HG03196 (cell line): ENCODE measurements around the gene SERTAD2.
A peak's percentile ranks its signal among the peaks of the same experiment; 100 is the strongest.

Experiments
- ATAC-seq: cut with Tn5 transposase; IDR thresholded peaks from one replicate; pipeline ENCODE4 v1.9.1; 2021; ENCODE audit not compliant: unreplicated experiment

SERTAD2 gene

GRCh38 chr2:64677530-64677929, 23.8 kb upstream of the SERTAD2 start:
- ATAC-seq: no peak

GRCh38 chr2:64675860-64676259, 22.1 kb upstream of the SERTAD2 start:
- no peak for ATAC-seq

- no peak for ATAC-seq
Measured at GRCh38 chr2:64672708-64673107, 19.0 kb upstream of the SERTAD2 start.

GRCh38 chr2:64670047-64670446, 16.3 kb upstream of the SERTAD2 start:
- ATAC-seq: no peak

- ATAC-seq: no peak
Measured at GRCh38 chr2:64669288-64669687, 15.6 kb upstream of the SERTAD2 start.

GRCh38 chr2:64668542-64668941, 14.8 kb upstream of the SERTAD2 start:
- no peak for ATAC-seq

- ATAC-seq: no peak
Measured at GRCh38 chr2:64667535-64667934, 13.8 kb upstream of the SERTAD2 start.

GRCh38 chr2:64666810-64667438, 13.2 kb upstream of the SERTAD2 start:
- no peak for ATAC-seq

GRCh38 chr2:64665709-64666108, 12.0 kb upstream of the SERTAD2 start:
- no peak for ATAC-seq

- ATAC-seq: no peak
Measured at GRCh38 chr2:64663402-64663801, 9.7 kb upstream of the SERTAD2 start.

- ATAC-seq: no peak
Measured at GRCh38 chr2:64661741-64662169, 8.0 kb upstream of the SERTAD2 start.

- no peak for ATAC-seq
Measured at GRCh38 chr2:64659252-64659651, 5.5 kb upstream of the SERTAD2 start.

- no peak for ATAC-seq
Measured at GRCh38 chr2:64658269-64658668, 4.6 kb upstream of the SERTAD2 start.

GRCh38 chr2:64657411-64657810, 3.7 kb upstream of the SERTAD2 start:
- ATAC-seq: no peak

- ATAC-seq: no peak
Measured at GRCh38 chr2:64656379-64656778, 2.7 kb upstream of the SERTAD2 start.

GRCh38 chr2:64655873-64656272, 2.2 kb upstream of the SERTAD2 start:
- ATAC-seq: no peak

GRCh38 chr2:64655018-64655664, 1.4 kb upstream of the SERTAD2 start:
- ATAC-seq: no peak

GRCh38 chr2:64654063-64654811, 524 bp upstream of the SERTAD2 start:
- ATAC-seq: peak; percentile 26

- no peak for ATAC-seq
Measured at GRCh38 chr2:64652231-64653108, 1.2 kb downstream of the SERTAD2 start.

- ATAC-seq: no peak
Measured at GRCh38 chr2:64651590-64651989, 2.1 kb downstream of the SERTAD2 start.

GRCh38 chr2:64650722-64651338, 2.9 kb downstream of the SERTAD2 start:
- no peak for ATAC-seq
